ENCODE data around the gene STIL.

- TF ChIP-seq CTCF (IDR thresholded peaks at IDR 0.05), result no peak
- no peak for TF ChIP-seq TP53 (CRISPR knock-in tag; IDR thresholded peaks at IDR 0.05)
- TF ChIP-seq JUNB (IDR thresholded peaks at IDR 0.05), result no peak
- no peak for TF ChIP-seq CBX2 (IDR thresholded peaks at IDR 0.05; ENCODE audit: borderline replicate concordance, low read depth)
- TF ChIP-seq CHD2 (IDR thresholded peaks at IDR 0.05; ENCODE audit: low read length, partially characterized antibody), result no peak
- TF ChIP-seq RAD21 (conservative IDR thresholded peaks at IDR 0.05 in 1 of 2, IDR thresholded peaks at IDR 0.05 in 1 of 2), result no peak
- TF ChIP-seq NPAS2 (CRISPR knock-in tag; IDR thresholded peaks at IDR 0.05; ENCODE audit: borderline replicate concordance), result no peak
- no peak for TF ChIP-seq SMC3 (IDR thresholded peaks at IDR 0.05)
- no peak for TF ChIP-seq USF2 (IDR thresholded peaks at IDR 0.05)
- TF ChIP-seq RFX5 (IDR thresholded peaks at IDR 0.05), result no peak
- TF ChIP-seq RARB (CRISPR knock-in tag; IDR thresholded peaks at IDR 0.05), result no peak
These were observed 9.7 kb upstream of the STIL start for GRCh38 chr1:47323599-47324031.

Measured in A549 (cell line).